Right kidney (tissue), 1 donor: ENCODE results near the gene CDK14.

Experiments
- DNase-seq: peaks from one replicate; pipeline ENCODE4 v3.0.0-alpha.2; 2016

The CDK14 gene

GRCh38 chr7:90844421-90844820 lies 248.3 kb downstream of the CDK14 start:
- no peak for DNase-seq

GRCh38 chr7:90846192-90846591 lies 250.1 kb downstream of the CDK14 start:
- no peak for DNase-seq

- no peak for DNase-seq
Measured at GRCh38 chr7:90850066-90850465, 253.9 kb downstream of the CDK14 start.

- no peak for DNase-seq
Measured at GRCh38 chr7:90850471-90850870, 254.3 kb downstream of the CDK14 start.

DNA sequence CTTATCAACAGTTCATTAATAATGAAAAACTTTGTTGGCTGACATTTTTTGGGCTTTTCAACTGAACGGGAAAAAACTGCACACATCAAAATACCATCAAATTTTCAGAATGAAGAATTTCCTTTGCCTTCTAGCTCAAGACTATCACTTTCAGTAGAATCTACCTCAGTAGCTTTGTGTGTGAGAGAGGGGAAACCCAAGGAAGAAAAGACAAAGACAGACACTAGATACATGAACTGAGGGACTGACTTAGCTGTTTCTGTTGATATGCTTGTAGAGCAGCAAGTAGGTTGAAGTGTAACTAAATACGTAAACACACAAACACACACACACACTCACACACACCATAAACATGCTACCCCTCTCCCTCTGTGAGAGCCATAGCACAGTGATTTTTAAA lies 257.1 kb downstream of the CDK14 start:
- DNase-seq, result no peak

DNA sequence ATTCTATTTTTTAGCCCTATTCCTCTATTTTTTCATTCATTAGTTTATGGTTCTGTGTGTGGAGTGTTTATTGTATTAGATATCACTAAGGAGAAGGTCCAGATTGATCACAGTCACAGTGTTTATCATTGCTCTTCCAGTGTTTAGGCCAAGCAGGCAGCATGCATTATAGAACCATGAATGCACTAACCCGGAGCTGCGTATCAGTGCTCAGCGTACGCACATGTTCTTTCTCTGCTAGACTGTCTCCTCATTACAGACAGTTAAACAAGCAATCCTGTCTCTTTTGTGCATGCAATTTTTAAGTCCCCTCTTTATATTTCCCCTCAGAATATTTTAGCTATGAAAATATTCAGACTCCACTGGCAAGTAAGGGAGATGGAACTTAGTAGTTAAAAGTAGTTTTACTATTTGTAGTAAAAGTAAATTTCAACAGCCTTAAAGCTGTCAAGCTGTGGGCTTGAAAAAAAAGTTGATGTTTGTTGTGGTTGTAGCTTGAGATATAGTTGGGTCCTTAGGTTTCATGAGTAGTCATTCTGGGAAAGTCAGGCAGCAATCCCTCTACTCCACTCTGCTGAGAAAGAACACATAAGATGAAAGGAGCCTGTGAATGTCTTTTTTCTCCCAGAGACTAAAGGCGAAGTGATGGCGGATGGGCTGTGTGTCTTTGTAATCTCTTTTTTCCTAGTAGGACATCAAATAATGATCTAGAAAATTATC lies 260.4 kb downstream of the CDK14 start:
- no peak for DNase-seq

GRCh38 chr7:90857603-90858002 lies 261.5 kb downstream of the CDK14 start:
- DNase-seq, result no peak

DNA sequence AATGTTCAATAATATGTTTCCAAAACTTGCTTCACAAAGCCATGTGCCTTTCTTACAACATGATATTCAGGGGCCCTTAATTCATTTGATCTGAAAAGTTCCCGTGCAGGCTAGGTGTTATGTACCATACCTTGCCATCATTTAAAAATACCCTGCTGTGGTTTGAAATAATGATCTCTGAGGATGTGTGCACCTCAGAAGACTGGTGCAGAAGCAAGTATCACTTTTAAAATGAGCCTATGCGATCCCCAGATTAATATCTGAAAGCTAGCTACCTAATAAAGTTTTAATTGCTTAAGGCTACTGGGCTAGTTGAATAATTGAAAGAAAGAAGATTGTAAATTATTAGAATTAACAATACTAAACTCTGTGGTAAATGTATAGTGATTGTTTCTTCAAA lies 262.4 kb downstream of the CDK14 start:
- no peak for DNase-seq

- no peak for DNase-seq
Measured at GRCh38 chr7:90859521-90859920, 263.4 kb downstream of the CDK14 start.

- DNase-seq, result no peak
Measured at GRCh38 chr7:90864088-90864487, 268.0 kb downstream of the CDK14 start.

GRCh38 chr7:90869335-90869734 lies 273.2 kb downstream of the CDK14 start:
- DNase-seq, result no peak

DNA sequence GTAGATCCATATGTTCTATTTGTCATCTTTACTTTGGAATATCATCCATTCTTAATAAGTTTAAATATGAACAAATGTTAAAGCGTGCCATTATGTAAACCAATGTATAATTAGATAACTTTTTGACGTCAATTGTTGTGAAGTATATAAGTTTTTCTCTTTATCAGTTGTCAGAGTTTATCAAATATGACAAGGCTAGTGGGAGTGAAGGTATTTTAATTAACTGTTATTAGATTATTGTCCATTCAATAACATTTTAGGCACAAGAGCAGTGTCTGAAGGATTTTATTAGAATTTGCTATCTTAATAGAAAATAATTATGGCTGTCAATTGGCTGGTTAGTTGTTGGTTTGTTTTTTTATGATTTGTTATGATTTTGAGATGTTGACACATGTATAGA lies 280.6 kb downstream of the CDK14 start:
- DNase-seq, result no peak

- no peak for DNase-seq
Measured at GRCh38 chr7:90877201-90877600, 281.1 kb downstream of the CDK14 start.

DNA sequence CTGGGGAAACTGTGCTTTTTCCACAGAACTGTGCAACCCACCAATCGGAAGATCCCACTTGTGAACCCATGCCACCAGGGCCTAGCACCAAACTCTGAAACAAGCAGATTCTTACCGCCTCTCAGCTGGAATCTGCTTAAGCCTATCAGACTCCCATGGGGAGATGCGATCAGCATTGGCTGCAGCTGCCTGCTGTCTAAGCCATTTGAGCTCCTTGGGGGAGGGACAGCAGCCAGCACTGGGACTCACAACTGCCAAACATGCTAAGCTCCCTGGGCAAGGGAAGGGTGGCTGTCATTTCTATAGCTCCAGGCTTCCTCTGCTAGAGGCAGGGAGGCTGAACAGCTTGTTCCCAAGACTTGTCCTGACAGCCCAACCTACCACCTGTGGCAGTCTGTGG lies 283.8 kb downstream of the CDK14 start:
- no peak for DNase-seq

DNA sequence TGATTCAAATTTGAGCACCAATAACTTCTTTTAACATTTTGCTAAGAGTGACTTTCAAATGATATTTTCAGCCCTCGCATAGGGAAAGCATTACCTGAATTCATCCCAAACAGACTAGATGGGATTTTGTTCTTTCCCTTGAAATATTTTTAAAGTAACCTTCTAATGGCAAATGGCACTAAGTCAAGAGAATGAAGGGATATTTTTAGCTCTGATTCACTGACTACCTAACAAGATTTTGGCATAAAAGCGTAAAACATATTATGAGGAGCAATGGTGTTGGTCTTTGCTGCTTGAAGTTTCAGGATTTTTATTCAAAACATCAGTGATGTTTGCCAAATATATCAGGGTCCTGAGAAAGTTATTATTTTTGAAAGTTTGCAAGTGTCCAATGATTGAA lies 290.3 kb downstream of the CDK14 start:
- DNase-seq, result no peak

DNA sequence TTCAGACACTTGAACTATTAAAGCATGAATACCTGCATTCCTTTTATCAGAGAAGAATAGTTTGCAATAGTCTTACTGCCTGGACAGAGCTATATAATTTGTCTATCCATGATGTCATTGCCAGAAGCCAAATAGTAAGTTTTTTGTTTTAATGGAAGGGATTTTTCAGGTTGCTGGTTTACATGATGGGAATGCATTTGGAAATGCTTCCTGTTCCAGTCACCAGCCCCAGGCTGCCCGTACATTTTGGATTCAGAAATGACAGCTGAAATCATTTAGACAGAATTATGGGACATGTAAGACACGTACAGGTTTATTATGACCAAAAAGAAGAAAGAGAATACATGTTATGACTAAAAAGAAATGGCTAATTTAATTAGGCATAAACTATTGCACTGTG lies 293.1 kb downstream of the CDK14 start:
- no peak for DNase-seq

DNA sequence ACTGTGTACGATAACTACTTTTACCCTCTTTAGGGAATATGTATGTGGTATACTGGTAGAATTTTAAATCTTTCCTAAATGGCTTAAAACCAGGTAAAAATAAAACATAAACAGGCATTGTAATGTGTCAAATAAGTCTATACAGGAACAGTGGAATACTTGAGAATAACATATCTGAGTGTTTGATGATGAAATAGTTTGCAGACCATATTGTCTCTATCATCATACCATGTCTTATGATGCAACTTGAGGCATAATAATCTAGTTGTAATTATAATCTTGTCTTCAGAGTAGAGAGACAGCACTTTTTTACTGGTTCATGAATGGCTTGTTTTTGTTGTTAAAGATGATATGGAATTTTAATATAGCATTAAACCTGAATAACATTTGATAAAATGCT lies 293.5 kb downstream of the CDK14 start:
- DNase-seq, result no peak

GRCh38 chr7:90891529-90891928 lies 295.4 kb downstream of the CDK14 start:
- no peak for DNase-seq

GRCh38 chr7:90892213-90892612 lies 296.1 kb downstream of the CDK14 start:
- DNase-seq, result no peak

- DNase-seq, result no peak
Measured at GRCh38 chr7:90894122-90894521, 298.0 kb downstream of the CDK14 start.

- no peak for DNase-seq
Measured at GRCh38 chr7:90896458-90896857, 300.3 kb downstream of the CDK14 start.

- DNase-seq, result no peak
Measured at GRCh38 chr7:90897961-90898469, 301.9 kb downstream of the CDK14 start.

DNA sequence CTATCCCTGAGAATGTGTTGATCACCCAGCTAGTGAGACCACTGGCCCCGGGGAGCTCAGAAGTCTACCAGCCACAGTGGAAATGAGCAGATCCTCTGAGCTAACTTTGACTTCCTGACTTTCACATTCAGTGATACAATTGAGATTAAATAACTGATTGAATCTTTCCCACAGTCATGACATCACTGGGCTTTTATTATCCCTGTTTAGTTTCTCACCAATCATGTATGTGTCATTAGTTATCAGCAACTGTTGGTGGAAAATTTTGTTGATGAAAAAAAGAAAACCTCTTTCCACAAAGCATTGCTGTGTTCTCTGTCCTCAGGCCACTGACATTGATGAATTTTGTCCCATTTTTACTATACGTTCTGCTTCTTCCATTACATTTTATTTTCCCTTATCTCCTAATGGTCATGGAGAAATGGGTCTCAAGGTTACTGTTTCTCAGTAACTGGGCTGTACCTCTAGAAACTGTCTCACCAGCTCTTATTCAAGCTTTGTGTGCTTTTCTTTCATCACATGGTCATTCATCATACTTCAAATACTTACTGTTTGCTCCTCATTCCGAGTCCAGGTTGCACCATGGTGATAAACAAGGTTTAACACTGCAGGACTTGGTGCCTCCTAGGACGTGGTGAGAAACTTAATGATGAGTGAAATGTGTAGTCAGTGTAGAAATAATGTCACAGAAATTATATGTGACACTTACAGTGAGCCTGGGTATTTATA lies 304.7 kb downstream of the CDK14 start:
- DNase-seq, result no peak

DNA sequence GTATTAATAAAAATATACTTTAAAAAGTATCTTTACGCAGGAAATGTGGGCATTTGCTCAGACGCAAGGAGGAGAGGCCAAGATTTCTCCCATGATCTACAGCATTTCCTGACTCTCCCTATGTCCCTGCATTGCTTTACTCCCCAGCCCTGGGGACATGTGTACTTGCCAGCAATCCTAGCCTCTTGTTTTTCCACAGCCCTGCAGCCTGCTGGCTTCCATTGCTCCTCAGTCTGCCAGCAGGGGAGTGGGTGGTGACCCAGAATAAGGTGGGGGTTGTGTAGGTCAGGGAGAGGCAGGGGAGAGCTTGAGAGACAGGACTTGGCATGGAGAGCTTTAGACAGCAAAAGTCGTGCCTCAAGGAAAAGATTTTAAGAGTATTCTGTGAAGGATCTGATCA lies 307.7 kb downstream of the CDK14 start:
- DNase-seq, result no peak
